Endometrial microvascular endothelial cells (primary cell): ENCODE measurements around the gene SLFN11. TPM values are rescaled to one million over a fixed set of nuclear protein-coding genes. Genes with fewer than 3 reads are reported as not detected.
"Not testable (repeated sequence)": the region's sequence is repeated elsewhere in the genome, so short reads cannot be mapped to it uniquely, and the experiment has no call there.

ENCODE experiments used
- in situ Hi-C: cut with HindIII; loops from 2 replicates; pipeline ENCODE4 v1.10.0; 2017; ENCODE audit warnings: low sequenced_read_pairs, low pct_unique_long_range_greater_than_20kb; ENCODE audit errors: inconsistent ontology term
- total RNA-seq: library from RNA; depleted of rRNA; stranded (reverse); fragments of >200 nt; gene quantifications from one replicate; pipeline ENCODE4 v1.2.3, GENCODE V29; 2015; ENCODE audit errors: inconsistent ontology term

The SLFN11 gene
- total RNA-seq, 1 donor from 2014 or later = 113 TPM

DNA sequence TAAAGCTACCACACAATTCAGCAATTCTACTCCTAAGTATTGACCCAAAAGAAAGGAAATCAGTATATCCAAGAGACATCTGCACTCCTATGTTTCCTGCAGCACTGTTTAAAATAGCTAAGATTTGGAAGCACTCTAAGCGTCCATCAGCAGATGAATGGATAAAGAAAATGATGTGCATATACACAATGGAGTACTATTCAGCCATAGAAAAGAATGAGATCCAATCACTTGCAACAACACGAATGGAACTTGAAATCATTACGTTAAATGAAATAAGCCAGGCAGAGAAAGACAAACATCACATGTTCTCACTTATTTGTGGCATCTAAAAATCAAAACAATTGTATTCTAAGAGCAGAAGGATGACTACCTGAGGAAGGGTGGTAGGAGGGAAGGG is 1.5 kb downstream of the SLFN11 start:
- in situ Hi-C loops = no loop called here

- in situ Hi-C loops = no loop called here
Measured at GRCh38 chr17:35368081-35368830, 5.2 kb downstream of the SLFN11 start.

DNA sequence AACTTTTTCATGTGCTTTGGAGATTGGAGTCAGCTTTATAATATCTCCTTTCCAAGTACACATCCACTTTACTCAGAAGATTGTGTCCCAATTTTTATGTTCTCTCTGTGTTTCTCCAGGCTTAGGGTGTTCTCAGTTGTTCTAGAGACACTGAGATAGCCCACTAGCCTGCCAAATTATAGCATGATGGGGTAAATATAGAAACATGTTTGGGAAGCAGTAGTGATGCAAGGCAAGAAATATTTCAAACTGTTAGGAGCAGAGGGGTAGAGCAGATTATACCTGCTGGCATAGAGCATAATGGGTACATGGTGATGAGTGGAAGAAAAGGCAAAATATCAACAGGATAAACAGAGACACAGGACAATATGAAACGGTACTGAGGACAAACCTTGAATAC is 12.4 kb downstream of the SLFN11 start:
- in situ Hi-C loops = no loop called here

GRCh38 chr17:35359398-35359797 is 14.0 kb downstream of the SLFN11 start:
- in situ Hi-C loops = no loop called here

DNA sequence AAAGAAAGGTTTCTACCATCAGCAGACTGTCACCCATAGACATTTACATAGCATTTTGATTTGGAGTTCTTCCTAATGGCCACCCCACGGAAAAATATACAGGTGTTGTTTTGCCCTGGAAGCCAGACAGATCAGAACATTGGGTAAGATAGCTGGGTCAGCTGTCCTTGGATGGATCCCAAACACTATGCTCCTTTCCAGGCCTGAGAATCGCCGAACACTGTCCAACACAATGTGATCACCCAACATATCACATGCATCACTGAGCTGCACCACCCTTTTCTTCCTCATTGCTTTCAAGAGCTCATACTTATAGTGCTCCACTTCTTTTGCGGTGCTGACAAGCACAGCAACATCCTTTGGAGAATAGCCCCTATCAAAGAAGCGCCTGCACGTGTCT is 21.1 kb downstream of the SLFN11 start:
- in situ Hi-C loops = no loop called here

DNA sequence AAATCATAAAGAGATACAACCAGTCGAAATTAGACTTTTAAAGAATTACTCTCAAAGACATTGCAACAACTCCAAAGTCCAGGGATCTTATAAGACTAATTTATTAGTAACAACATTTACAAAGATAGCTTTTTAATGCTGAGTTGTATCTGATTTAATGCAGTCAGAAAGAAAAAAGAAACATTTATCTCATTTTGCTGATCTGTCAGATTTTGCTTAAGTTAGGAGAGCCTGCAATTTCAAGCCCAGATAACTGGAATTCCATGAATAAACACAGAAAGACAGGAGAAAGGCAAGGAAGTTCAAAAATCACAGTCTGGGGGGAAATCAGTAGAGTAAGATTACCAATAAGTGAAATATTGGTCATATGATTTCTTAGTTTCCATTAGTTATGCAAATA is 22.9 kb downstream of the SLFN11 start:
- in situ Hi-C loops = no loop called here

- in situ Hi-C loops = no loop called here
Measured at GRCh38 chr17:35345926-35346771, 27.3 kb downstream of the SLFN11 start.

DNA sequence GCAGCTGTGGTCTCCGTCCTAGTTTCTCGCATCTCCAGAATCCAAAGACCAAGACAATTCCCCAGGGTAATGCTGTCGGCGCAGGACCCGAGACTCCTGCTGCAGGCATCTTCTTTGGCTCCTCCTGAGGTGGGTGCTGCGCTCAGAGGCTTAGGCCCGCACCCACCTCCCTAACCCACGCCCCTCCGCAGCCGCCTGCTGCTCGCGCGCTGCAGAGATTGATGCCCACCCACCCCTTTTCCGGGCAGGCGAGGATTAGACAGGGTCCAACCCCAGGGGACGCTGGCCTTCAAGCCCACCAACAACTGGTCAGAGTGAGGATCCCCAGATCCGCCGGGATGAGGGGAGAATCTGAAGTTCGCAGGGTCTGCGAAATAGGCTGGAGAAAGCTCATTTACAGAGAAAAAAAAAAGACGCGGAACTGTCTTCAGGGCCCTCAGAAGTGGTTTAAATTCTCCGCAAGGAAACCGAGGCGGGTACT is 27.9 kb downstream of the SLFN11 start:
- in situ Hi-C loops = no loop called here

DNA sequence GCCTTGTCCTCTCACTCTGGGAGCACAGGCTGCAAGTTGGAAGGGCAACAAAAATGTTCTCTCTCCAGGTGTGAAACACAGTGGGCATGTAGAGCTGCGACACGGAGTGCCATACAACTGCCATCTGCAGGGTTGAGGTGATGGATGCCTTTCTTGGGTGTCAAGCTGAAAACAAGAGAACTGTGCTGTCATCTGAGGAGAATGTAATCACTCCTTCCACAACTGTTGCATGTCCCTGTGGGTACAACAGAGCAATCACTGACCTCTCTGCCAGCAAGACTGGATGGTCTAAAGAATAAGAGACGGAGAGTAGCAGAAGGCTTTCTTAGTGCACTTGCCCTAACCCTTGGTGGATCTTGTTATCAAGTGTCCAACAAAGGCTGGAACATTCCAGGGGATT is 29.2 kb downstream of the SLFN11 start:
- in situ Hi-C loops = no loop called here

DNA sequence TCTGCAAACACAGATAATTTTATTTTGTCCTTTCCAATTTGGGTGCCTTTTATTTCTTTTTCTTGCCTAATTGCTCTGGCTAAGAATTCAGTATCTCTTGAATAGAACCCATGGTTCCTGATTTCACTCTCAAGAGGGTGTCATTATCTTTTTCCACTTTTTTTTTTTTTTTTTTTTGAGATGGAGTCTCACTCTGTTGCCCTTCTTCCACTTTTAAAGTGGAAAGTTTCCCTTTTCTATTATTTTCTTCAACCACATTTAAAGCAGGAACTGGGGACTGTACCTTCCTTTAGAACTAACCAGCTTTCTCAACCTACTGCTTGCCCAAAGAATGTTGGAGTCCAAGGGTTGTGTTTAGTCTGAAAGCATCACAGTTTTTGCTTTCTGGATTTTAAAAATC is 31.1 kb downstream of the SLFN11 start:
- in situ Hi-C loops = no loop called here

- in situ Hi-C loops = no loop called here
Measured at GRCh38 chr17:35341411-35341992, 31.9 kb downstream of the SLFN11 start.

- in situ Hi-C loops = no loop called here
Measured at GRCh38 chr17:35338230-35338629, 35.2 kb downstream of the SLFN11 start.

GRCh38 chr17:35337364-35337763 is 36.1 kb downstream of the SLFN11 start:
- in situ Hi-C loops = no loop called here

- in situ Hi-C loops = not testable (repeated sequence)
Measured at GRCh38 chr17:35333578-35333977, 39.8 kb downstream of the SLFN11 start.

GRCh38 chr17:35322749-35323148 is 50.7 kb downstream of the SLFN11 start:
- in situ Hi-C loops = loop anchor here (25.0 kb wide), 1 partner anchor 215 kb away; the partner anchor contains the start of gene SLFN12L

DNA sequence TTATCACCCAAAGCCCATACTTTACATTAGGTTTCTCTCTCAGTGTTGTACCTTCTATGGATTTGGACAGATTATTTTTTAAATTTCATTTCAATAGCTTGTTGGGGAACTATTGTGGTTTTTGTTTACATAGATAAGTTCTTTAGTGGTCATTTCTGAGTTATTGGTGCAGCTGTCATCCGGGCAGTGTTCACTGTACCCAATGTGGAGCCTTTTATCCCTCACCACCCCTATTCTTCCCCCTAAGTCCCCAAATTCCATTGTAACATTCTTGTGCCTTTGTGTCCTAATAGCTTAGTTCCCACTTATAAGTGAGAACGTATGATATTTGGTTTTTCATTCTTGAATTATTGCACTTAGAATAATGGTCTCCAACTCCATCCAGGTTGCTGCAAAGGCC is 57.5 kb downstream of the SLFN11 start:
- in situ Hi-C loops = loop anchor here (10.0 to 25.0 kb wide), 2 partner anchors 181 to 221 kb away; partner anchors contain the start of gene SLFN12L

GRCh38 chr17:35315283-35315682 is 58.1 kb downstream of the SLFN11 start:
- in situ Hi-C loops = loop anchor here (10.0 to 25.0 kb wide), 2 partner anchors 180 to 222 kb away; partner anchors contain the start of gene SLFN12L

GRCh38 chr17:35314415-35315216 is 58.8 kb downstream of the SLFN11 start:
- in situ Hi-C loops = loop anchor here (10.0 to 25.0 kb wide), 2 partner anchors 180 to 223 kb away; partner anchors contain the start of gene SLFN12L
